Suprapubic skin (tissue), 3 donors: ENCODE results near the gene THEM5.
"Not testable (repeated sequence)": the region's sequence is repeated elsewhere in the genome, so short reads cannot be mapped to it uniquely, and the experiment has no call there.

Experiments used
- CTCF ChIP-seq, 2 donors: fragments of 200-600 bp in 1 of 2; fragments of 450-650 bp in 1 of 2; sonication (generic) in 1 of 2; IDR thresholded peaks; one replicate each; pipeline ENCODE4 v1.5.1; 2016 to 2019; ENCODE audit warnings: antibody characterized with exemption in 2 of 2, mild to moderate bottlenecking in 1 of 2, moderate library complexity in 1 of 2
- POLR2AphosphoS5 ChIP-seq, 3 donors: sonication (generic); formaldehyde crosslinking; IDR thresholded peaks; one replicate each; pipeline ENCODE4 v1.6.1; 2017; ENCODE audit warnings: antibody characterized with exemption in 3 of 3

GRCh38 chr1:151883898-151884297 lies 30.4 kb upstream of the THEM5 start:
- TF ChIP-seq CTCF, POLR2AphosphoS5 (IDR thresholded peaks at IDR 0.05): not testable (repeated sequence)
